GM13976 (cell line): ENCODE results near the gene RRP36.

Experiments
- DNase-seq: peaks from one replicate; pipeline ENCODE4 v3.0.0; 2012; ENCODE audit warnings: low spot score
- CTCF ChIP-seq: IDR thresholded peaks from 2 replicates; pipeline ENCODE4 v1.5.1; 2012; ENCODE audit warnings: borderline replicate concordance, mild to moderate bottlenecking; ENCODE audit not compliant: insufficient read depth; ENCODE audit errors: extremely low read depth, missing control alignments, control extremely low read depth
- in situ Hi-C: fragments of 300-500 bp; cut with MboI; formaldehyde crosslinking; loops from one replicate; pipeline ENCODE4 v1.12.0; 2022; ENCODE audit warnings: low sequenced_read_pairs, mixed read lengths, inconsistent platforms; ENCODE audit not compliant: unreplicated experiment

The RRP36 gene

GRCh38 chr6:43026365-43026764, 4.9 kb downstream of the RRP36 start:
- no peak for TF ChIP-seq CTCF
- no peak for DNase-seq
- in situ Hi-C loops = no loop called here

GRCh38 chr6:43029120-43029519, 7.7 kb downstream of the RRP36 start:
- in situ Hi-C loops = no loop called here
- no peak for DNase-seq
- TF ChIP-seq CTCF = no peak

- TF ChIP-seq CTCF = no peak
- in situ Hi-C loops = no loop called here
- no peak for DNase-seq
Measured at GRCh38 chr6:43032326-43032725, 10.9 kb downstream of the RRP36 start.

GRCh38 chr6:43033496-43034189, 12.2 kb downstream of the RRP36 start:
- in situ Hi-C loops = no loop called here
- no peak for TF ChIP-seq CTCF
- DNase-seq = no peak

- in situ Hi-C loops = no loop called here
- DNase-seq = no peak
- no peak for TF ChIP-seq CTCF
Measured at GRCh38 chr6:43034190-43034525, 12.7 kb downstream of the RRP36 start.

- no peak for TF ChIP-seq CTCF
- no peak for DNase-seq
- in situ Hi-C loops = no loop called here
Measured at GRCh38 chr6:43035495-43036194, 14.2 kb downstream of the RRP36 start.
